ENCODE data around the gene ANO4. TPM values are rescaled to one million over a fixed set of nuclear protein-coding genes. Genes with fewer than 3 reads are reported as not detected.

ANO4 gene
- total RNA-seq, 2 donors from 2014 or later, result 0.33 to 0.83 TPM

DNA sequence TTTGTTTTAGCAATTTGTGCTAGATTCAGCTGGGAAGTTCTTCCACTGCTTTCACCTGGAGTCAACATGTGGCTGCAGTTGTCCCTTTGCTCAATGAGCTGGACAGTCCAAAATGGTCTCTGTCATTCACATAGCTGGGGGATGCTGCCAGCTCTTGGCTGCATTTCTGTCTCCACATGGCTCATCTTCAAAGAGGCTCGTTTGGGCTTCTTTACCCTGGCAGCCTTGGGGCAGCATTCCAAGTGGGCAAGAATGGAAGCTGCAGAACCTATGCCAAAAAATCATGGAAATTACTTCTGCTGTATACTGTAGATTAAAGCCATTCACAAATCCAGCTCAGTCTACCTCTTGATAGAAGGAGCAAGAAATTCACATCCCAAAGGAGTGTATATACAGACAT is 216.3 kb downstream of the ANO4 start:
- intact Hi-C loops (cut with DNase I), result no loop called here
- DNase-seq (ENCODE audit: low spot score), result no peak

GRCh38 chr12:101013993-101014392 is 219.4 kb downstream of the ANO4 start:
- intact Hi-C loops (cut with DNase I), result no loop called here

GRCh38 chr12:101015044-101015443 is 220.5 kb downstream of the ANO4 start:
- intact Hi-C loops (cut with DNase I), result no loop called here
- no peak for DNase-seq (ENCODE audit: low spot score)

More at GRCh38 chr12:101013993-101014392, 219.4 kb downstream of the ANO4 start:
- DNase-seq (ENCODE audit: low spot score), result no peak

DNA sequence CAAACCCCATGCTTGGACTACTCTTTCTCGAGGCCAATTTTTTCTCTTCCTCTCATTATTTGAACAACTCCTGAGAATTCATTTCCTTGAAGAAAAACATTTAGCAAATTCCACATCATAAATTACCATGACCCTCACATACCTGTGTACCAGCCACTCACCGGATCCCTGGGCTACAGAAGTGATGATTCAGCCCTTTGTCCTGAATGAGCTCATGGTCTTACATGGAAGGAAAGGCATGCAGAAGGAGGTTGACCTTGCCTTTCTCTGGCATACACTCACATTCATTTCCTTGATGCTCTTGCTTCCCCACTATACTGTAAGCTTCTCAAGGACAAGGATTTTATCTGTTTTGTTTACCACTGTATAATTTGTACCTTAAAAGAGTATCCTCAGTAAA is 224.0 kb downstream of the ANO4 start:
- no peak for DNase-seq (ENCODE audit: low spot score)
- intact Hi-C loops (cut with DNase I), result no loop called here

DNA sequence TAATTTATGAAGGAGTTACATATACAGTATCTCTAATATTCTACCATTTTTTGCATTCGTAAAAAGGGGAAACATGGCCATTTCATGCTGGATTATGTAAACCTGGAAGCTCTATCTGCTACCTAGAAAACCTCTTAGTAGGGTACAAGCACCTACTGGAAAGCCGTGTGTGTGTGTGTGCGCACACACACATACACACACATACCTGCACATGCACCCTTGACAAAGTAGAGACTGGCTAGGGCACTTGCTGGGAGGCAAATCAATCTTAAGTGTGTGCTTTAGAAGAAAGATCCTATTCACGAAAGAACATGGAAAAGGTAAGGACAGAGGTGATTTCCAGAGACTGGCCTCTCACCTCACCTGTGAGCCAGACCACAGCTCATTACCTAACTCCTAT is 224.6 kb downstream of the ANO4 start:
- intact Hi-C loops (cut with DNase I), result no loop called here
- DNase-seq (ENCODE audit: low spot score), result no peak

- no peak for DNase-seq (ENCODE audit: low spot score)
- intact Hi-C loops (cut with DNase I), result no loop called here
Observed at GRCh38 chr12:101019667-101020066, 225.1 kb downstream of the ANO4 start.

- intact Hi-C loops (cut with DNase I), result no loop called here
Observed at GRCh38 chr12:101021442-101021841, 226.9 kb downstream of the ANO4 start.

GRCh38 chr12:101021911-101022388 is 227.4 kb downstream of the ANO4 start:
- no peak for DNase-seq (ENCODE audit: low spot score)
- intact Hi-C loops (cut with DNase I), result no loop called here

More at GRCh38 chr12:101021442-101021841, 226.9 kb downstream of the ANO4 start:
- DNase-seq (ENCODE audit: low spot score), result no peak

DNA sequence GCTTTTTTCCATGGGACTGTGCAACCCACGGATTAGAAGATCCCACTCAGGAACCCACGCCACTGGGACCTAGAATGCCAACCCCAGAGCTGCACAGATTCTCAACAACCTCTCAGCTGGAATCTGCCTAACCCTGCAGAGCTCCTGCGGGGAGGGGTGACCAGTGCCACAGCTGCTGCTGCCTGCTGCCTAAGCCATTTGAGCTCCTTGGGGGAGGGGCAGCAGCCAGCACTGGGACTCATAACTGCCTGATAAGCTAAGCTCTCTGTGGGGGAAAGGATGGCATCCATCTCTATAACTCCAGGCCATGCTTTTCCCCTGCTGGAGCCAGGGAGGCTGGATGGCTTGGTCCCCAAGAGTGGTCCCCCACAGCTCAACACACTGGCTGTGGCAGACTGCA is 232.6 kb downstream of the ANO4 start:
- DNase-seq (ENCODE audit: low spot score), result no peak
- intact Hi-C loops (cut with DNase I), result no loop called here

DNA sequence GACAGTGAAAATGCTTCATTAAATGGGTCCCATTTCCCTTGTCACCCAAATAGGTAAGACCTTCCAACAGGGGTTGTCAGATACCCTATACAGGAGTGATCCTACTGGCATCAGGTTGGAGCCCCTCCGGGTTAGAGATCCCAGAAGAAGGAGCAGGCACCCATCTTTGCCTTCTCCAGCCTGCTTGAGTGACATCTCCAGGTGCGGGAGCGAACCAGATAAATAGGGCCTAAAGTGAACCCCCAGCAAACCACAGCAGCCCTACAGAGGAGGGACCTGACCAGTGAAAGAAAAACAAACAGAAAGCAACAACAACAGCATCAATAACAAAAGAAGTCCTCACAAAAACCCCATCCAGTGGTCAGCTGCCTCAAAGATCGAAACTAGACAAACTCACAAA is 233.2 kb downstream of the ANO4 start:
- DNase-seq (ENCODE audit: low spot score), result no peak
- intact Hi-C loops (cut with DNase I), result no loop called here

- no peak for DNase-seq (ENCODE audit: low spot score)
- intact Hi-C loops (cut with DNase I), result no loop called here
Observed at GRCh38 chr12:101038289-101038871, 243.8 kb downstream of the ANO4 start.

DNA sequence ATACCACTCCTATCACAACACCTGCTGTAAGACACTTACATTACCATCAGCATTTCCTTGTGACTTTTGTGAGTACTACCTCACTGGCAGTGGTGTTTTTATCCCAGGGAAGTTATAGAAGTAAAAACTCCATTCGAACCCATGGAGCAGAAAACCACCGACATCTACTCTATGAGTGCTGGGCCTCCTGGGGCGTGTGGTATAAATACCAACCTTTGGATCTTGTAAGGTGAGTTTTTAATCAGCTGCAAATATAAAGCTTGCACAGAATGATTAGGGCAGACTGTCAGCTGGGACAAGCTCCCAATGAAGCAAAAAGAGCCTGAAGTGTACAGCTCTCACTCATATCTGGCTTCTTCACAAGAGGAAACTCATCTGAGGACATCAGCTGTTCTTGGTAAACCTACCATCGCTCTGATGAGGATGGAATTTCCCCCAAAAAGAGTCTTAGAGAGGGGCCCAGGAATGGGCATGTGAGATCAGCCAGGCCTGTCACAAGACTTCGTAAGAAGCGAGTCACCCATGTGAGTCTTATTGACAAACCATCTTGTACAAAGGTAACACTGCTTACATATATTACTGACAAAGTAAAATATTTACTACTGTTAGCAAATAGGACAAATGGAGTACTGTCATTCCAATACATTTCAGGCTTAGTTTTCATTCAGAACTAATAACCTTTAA is 245.4 kb downstream of the ANO4 start:
- DNase-seq (ENCODE audit: low spot score), result no peak
- intact Hi-C loops (cut with DNase I), result no loop called here

- no peak for DNase-seq (ENCODE audit: low spot score)
- intact Hi-C loops (cut with DNase I), result no loop called here
Observed at GRCh38 chr12:101040936-101041335, 246.4 kb downstream of the ANO4 start.

DNA sequence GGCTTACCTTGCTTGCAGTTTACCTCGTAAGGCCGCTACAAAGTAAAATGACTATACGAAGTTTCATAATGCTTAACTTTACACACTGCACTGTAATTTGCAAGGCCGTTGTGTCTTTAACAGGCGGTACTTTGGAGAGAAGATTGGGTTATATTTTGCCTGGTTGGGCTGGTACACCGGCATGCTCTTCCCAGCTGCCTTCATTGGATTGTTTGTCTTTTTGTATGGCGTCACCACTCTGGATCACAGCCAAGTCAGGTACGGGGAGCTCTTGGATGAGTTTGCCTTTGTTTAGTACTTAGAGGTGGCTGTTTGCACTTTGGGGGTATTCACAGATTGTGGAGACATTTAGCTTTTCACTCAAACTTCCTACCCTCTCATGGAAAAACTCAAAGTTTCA is 247.6 kb downstream of the ANO4 start:
- DNase-seq (ENCODE audit: low spot score), result no peak
- intact Hi-C loops (cut with DNase I), result no loop called here

DNA sequence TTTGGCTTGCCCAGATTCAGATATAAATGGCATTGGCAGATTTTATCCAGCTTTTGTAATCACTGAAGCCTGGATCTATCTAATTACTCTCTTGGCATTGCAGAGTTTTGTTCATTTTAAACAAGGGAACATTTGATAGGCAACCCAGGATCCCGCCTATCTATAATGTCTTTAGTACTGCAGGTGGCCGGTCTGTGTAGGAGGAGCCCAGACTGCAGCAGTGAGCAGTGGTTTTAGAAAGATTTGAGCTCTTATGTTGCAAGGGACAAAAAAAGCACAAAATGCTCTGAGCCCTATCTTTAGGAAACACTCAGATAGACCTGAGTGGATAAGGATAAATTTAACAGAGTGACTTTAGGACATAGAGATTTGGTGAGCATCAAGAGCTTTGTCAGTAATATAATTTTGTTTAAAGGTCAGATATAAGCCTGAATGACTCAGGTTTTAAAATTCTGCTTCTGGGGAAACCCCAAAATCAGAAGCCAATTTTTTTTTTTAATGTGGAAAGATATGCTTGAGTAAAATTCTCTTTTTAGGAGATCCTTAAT is 250.0 kb downstream of the ANO4 start:
- DNase-seq (ENCODE audit: low spot score), result no peak
- intact Hi-C loops (cut with DNase I), result no loop called here

- DNase-seq (ENCODE audit: low spot score), result no peak
- intact Hi-C loops (cut with DNase I), result no loop called here
Observed at GRCh38 chr12:101045486-101046464, 251.2 kb downstream of the ANO4 start.

GRCh38 chr12:101047652-101048051 is 253.1 kb downstream of the ANO4 start:
- intact Hi-C loops (cut with DNase I), result no loop called here
- no peak for DNase-seq (ENCODE audit: low spot score)

- intact Hi-C loops (cut with DNase I), result no loop called here
- DNase-seq (ENCODE audit: low spot score), result no peak
Observed at GRCh38 chr12:101050631-101051030, 256.1 kb downstream of the ANO4 start.

DNA sequence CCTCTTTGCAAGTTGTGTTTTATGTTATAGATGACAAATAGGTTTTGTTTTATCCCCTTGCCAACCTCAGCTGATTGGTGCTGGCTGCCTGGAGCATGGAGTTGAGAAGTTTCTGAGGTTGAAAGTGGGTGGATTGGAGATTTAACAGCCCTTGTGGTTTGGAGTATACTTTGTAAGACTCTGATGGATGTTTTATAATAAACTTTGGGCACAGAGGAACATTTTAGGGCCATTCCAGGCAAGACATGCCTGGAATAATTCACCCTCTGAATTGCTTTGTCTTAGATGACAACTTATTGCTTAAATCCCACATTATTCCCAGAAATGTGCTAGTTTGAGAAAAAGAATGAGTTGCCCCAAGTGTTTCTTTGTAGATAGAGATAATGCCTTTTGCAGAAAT is 256.6 kb downstream of the ANO4 start:
- intact Hi-C loops (cut with DNase I), result no loop called here

More for the DNA sequence above, 256.6 kb downstream of the ANO4 start:
- no peak for DNase-seq (ENCODE audit: low spot score)

All from posterior vena cava (tissue), 2 donors.